Measurements from ENCODE around the gene FEM1C.
"Not testable (repeated sequence)": the region's sequence is repeated elsewhere in the genome, so short reads cannot be mapped to it uniquely, and the experiment has no call there.

FEM1C gene

GRCh38 chr5:115520191-115520590, 24.4 kb downstream of the FEM1C start:
- DNase-seq (ENCODE audit: low read depth), result no peak

GRCh38 chr5:115516372-115516771, 28.2 kb downstream of the FEM1C start:
- no peak for DNase-seq (ENCODE audit: low read depth)

- no peak for DNase-seq (ENCODE audit: low read depth)
Measured at GRCh38 chr5:115514220-115514619, 30.4 kb downstream of the FEM1C start.

GRCh38 chr5:115511632-115512031, 32.9 kb downstream of the FEM1C start:
- DNase-seq (ENCODE audit: low read depth), result no peak

GRCh38 chr5:115510145-115510645, 34.4 kb downstream of the FEM1C start:
- no peak for DNase-seq (ENCODE audit: low read depth)

- DNase-seq (ENCODE audit: low read depth), result no peak
Measured at GRCh38 chr5:115509547-115509946, 35.0 kb downstream of the FEM1C start.

- peak; percentile 21 for DNase-seq (ENCODE audit: low read depth)
Measured at GRCh38 chr5:115507681-115508080, 36.9 kb downstream of the FEM1C start.

GRCh38 chr5:115503420-115503819, 41.2 kb downstream of the FEM1C start:
- no peak for DNase-seq (ENCODE audit: low read depth)

- no peak for DNase-seq (ENCODE audit: low read depth)
Measured at GRCh38 chr5:115501464-115502210, 42.9 kb downstream of the FEM1C start.

- no peak for DNase-seq (ENCODE audit: low read depth)
Measured at GRCh38 chr5:115500225-115500624, 44.4 kb downstream of the FEM1C start.

- DNase-seq (ENCODE audit: low read depth), result no peak
Measured at GRCh38 chr5:115496936-115497576, 47.5 kb downstream of the FEM1C start.

GRCh38 chr5:115494570-115495289, 49.8 kb downstream of the FEM1C start:
- DNase-seq (ENCODE audit: low read depth), result peak; percentile 17

GRCh38 chr5:115490596-115490995, 54.0 kb downstream of the FEM1C start:
- no peak for DNase-seq (ENCODE audit: low read depth)

- no peak for DNase-seq (ENCODE audit: low read depth)
Measured at GRCh38 chr5:115489733-115490132, 54.8 kb downstream of the FEM1C start.

GRCh38 chr5:115487756-115488155, 56.8 kb downstream of the FEM1C start:
- DNase-seq (ENCODE audit: low read depth), result no peak

GRCh38 chr5:115487168-115487567, 57.4 kb downstream of the FEM1C start:
- no peak for DNase-seq (ENCODE audit: low read depth)

GRCh38 chr5:115486728-115487127, 57.8 kb downstream of the FEM1C start:
- DNase-seq (ENCODE audit: low read depth), result no peak

GRCh38 chr5:115484368-115484767, 60.2 kb downstream of the FEM1C start:
- DNase-seq (ENCODE audit: low read depth), result no peak

GRCh38 chr5:115480900-115481299, 63.7 kb downstream of the FEM1C start:
- DNase-seq (ENCODE audit: low read depth), result no peak

GRCh38 chr5:115480271-115480670, 64.3 kb downstream of the FEM1C start:
- no peak for DNase-seq (ENCODE audit: low read depth)

- not testable (repeated sequence) for DNase-seq (ENCODE audit: low read depth)
Measured at GRCh38 chr5:115479166-115479873, 65.3 kb downstream of the FEM1C start.

- no peak for DNase-seq (ENCODE audit: low read depth)
Measured at GRCh38 chr5:115478281-115478680, 66.3 kb downstream of the FEM1C start.
